GM10248 (cell line): ENCODE results near the gene ROCK1.
A peak's percentile ranks its signal among the peaks of the same experiment; 100 is the strongest.

Source experiments
- CTCF ChIA-PET: fragments of 300-600 bp; sonication (Branson Sonifier 250); formaldehyde crosslinking; extraction: SDS; loops from one replicate; lab custom pipeline; 2021; ENCODE audit warnings: antibody characterized with exemption; lab: Yijun Ruan, JAX
- POLR2A ChIA-PET: fragments of 350-650 bp; sonication (Branson Sonifier 250); formaldehyde crosslinking; extraction: SDS; loops from one replicate; lab custom pipeline; 2020; ENCODE audit warnings: antibody characterized with exemption; lab: Yijun Ruan, JAX
- DNase-seq: peaks from one replicate; pipeline ENCODE4 v3.0.0; 2012; ENCODE audit errors: extremely low spot score
- CTCF ChIP-seq: IDR thresholded peaks from 2 replicates; pipeline ENCODE4 v1.5.1; 2012; ENCODE audit warnings: mild to moderate bottlenecking, low read depth; ENCODE audit errors: extremely low read depth, missing control alignments, control extremely low read depth

The ROCK1 gene

GRCh38 chr18:21109936-21110712 is 1.5 kb downstream of the ROCK1 start:
- POLR2A ChIA-PET = no interaction called here
- DNase-seq = no peak
- CTCF ChIA-PET = no interaction called here
- no peak for TF ChIP-seq CTCF

GRCh38 chr18:21105936-21106335 is 5.7 kb downstream of the ROCK1 start:
- ChIA-PET CTCF (no interaction called here), POLR2A (no interaction called here)
- no peak for TF ChIP-seq CTCF
- DNase-seq = peak; percentile 29

GRCh38 chr18:21101172-21101571 is 10.4 kb downstream of the ROCK1 start:
- no peak for DNase-seq
- no peak for TF ChIP-seq CTCF
- CTCF ChIA-PET = interaction anchor here (1.7 kb wide), 1 partner anchor 11 kb away, joined by 6 read pairs; the partner anchor contains the start of gene ROCK1
- POLR2A ChIA-PET = no interaction called here

GRCh38 chr18:21100678-21101077 is 10.9 kb downstream of the ROCK1 start:
- CTCF ChIA-PET = interaction anchor here (1.5 to 1.7 kb wide), 2 partner anchors 10 to 11 kb away, joined by 5 to 6 read pairs; partner anchors contain the start of gene ROCK1
- TF ChIP-seq CTCF = no peak
- no peak for DNase-seq
- POLR2A ChIA-PET = interaction anchor here (0.7 kb wide), 1 partner anchor 89 kb away, joined by 4 read pairs; no protein-coding TSS in a partner anchor

GRCh38 chr18:21100146-21100545 is 11.5 kb downstream of the ROCK1 start:
- no peak for DNase-seq
- ChIA-PET CTCF (interaction anchor here (1.5 to 1.7 kb wide), 2 partner anchors 10 to 12 kb away, joined by 5 to 6 read pairs; partner anchors contain the start of gene ROCK1), POLR2A (interaction anchor here (0.7 kb wide), 1 partner anchor 89 kb away, joined by 4 read pairs; no protein-coding TSS in a partner anchor)
- no peak for TF ChIP-seq CTCF

GRCh38 chr18:21099442-21099841 is 12.2 kb downstream of the ROCK1 start:
- ChIA-PET POLR2A (no interaction called here), CTCF (interaction anchor here (1.5 to 1.7 kb wide), 2 partner anchors 9 to 12 kb away, joined by 5 to 6 read pairs; partner anchors contain the start of gene ROCK1)
- TF ChIP-seq CTCF = no peak
- DNase-seq = no peak
